Activated T-helper 17 cell treated with anti-CD3 and anti-CD28 coated beads, Interleukin-2, amount 50 U/mL, for 72 hours (primary cell): ENCODE data around the gene E2F4. TPM values are rescaled to one million over a fixed set of nuclear protein-coding genes. Genes with fewer than 3 reads are reported as not detected.
A peak's percentile ranks its signal among the peaks of the same experiment; 100 is the strongest.

ENCODE experiments used
- ATAC-seq: fragments of 150-1000 bp; cut with Tn5 transposase; replicated peaks from 2 replicates; pipeline ENCODE4 v1.10.0; 2021; ENCODE audit warnings: mild to moderate bottlenecking, moderate library complexity
- H3K27ac Mint-ChIP-seq: one replicate; pipeline ENCODE4 v1.8.0; 2022; ENCODE audit warnings: mixed read lengths
- H3K27me3 Mint-ChIP-seq: one replicate; pipeline ENCODE4 v1.8.0; 2022; ENCODE audit warnings: mixed read lengths
- H3K36me3 Mint-ChIP-seq: one replicate; pipeline ENCODE4 v1.8.0; 2022; ENCODE audit warnings: low read depth, mild to moderate bottlenecking, mixed read lengths
- H3K4me1 Mint-ChIP-seq: one replicate; pipeline ENCODE4 v1.8.0; 2022; ENCODE audit warnings: mixed read lengths
- H3K4me3 Mint-ChIP-seq: one replicate; pipeline ENCODE4 v1.8.0; 2022; ENCODE audit warnings: mild to moderate bottlenecking, mixed read lengths
- H3K9me3 Mint-ChIP-seq: one replicate; pipeline ENCODE4 v1.8.0; 2022; ENCODE audit warnings: mixed read lengths
- total RNA-seq, 2 donors: library from RNA; stranded (reverse); gene quantifications; one replicate each; pipeline ENCODE4 v1.2.3, GENCODE V29; 2022

Gene E2F4
- total RNA-seq, 2 donors from 2014 or later: 90.0 to 141 TPM

DNA sequence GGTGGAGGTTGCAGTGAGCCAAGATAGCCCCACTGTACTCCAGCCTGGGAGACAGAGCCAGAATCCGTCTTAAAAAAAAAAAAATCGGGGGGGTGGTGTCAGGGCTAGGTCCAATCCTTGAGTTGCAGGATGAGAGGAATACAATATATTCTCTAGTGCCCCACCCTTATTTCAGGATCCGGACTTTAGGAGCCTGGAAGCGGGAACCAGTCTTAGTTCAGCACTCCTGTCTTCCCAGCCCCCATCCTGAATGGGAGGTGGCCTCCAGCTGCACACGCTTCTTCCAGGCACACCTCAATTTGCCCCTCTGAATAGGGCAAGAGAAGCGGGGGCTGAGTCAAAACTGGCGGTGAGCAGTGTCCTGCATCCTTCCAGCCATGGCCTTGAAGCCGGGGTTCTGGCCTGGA, 53.7 kb downstream of the E2F4 start:
- peaks cover 42% of the 10 kb centered on the region for H3K4me1 Mint-ChIP-seq
- H3K9me3 Mint-ChIP-seq: no peaks in the 10 kb centered on the region
- H3K27me3 Mint-ChIP-seq: peaks cover 3% of the 10 kb centered on the region
- peak overlapping the region; percentile 94 for H3K27ac Mint-ChIP-seq
- H3K4me3 Mint-ChIP-seq: peak overlapping the region; percentile 99
- H3K36me3 Mint-ChIP-seq: peaks cover 41% of the 10 kb centered on the region
- no peak for ATAC-seq

DNA sequence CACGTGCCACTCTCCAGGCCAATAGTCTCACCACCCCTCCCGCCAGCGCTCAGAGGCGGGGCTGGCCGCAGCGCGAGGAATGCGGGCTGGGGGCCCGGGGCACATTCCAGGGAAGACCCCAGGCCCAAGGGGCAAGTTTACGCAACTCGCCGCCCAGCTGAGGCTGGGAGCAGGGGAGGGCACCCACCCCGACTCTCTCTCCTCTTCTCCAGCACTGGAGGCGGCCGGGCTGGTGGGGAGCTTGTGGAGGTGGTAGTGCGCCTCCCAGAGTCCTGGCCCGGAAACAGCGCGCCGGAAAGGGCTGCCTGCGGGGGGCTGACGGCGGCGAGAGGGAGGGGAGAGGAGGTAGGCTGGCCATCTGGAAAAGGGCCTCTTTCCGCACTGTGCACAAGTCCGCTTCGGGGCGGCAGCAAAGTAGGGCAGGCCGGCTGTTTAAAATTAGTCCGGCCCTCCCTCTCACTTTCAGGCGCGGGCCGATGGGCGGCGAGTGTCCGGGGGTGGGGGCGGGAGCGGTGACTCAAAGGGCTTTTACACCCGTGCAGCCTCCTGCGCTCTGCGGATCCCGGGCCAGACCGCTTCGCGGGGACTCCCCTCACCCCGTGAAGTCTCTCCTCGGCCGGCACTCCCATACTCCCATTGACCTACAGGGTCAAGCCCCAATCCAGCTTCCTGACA, 54.3 kb downstream of the E2F4 start:
- peak; percentile 38 for ATAC-seq
- Mint-ChIP-seq H3K4me1 (peaks cover 40% of the 10 kb centered on the region), H3K36me3 (peaks cover 37% of the 10 kb centered on the region), H3K4me3 (peak overlapping the region; percentile 99), H3K27me3 (peaks cover 3% of the 10 kb centered on the region), H3K27ac (peak overlapping the region; percentile 94), H3K9me3 (no peaks in the 10 kb centered on the region)

GRCh38 chr16:67246756-67247191, 54.8 kb downstream of the E2F4 start:
- Mint-ChIP-seq H3K27ac (peak overlapping the region; percentile 94), H3K9me3 (no peaks in the 10 kb centered on the region), H3K4me1 (peaks cover 35% of the 10 kb centered on the region), H3K4me3 (peak overlapping the region; percentile 99), H3K27me3 (peaks cover 3% of the 10 kb centered on the region), H3K36me3 (peaks cover 31% of the 10 kb centered on the region)
- peak; percentile 11 for ATAC-seq

DNA sequence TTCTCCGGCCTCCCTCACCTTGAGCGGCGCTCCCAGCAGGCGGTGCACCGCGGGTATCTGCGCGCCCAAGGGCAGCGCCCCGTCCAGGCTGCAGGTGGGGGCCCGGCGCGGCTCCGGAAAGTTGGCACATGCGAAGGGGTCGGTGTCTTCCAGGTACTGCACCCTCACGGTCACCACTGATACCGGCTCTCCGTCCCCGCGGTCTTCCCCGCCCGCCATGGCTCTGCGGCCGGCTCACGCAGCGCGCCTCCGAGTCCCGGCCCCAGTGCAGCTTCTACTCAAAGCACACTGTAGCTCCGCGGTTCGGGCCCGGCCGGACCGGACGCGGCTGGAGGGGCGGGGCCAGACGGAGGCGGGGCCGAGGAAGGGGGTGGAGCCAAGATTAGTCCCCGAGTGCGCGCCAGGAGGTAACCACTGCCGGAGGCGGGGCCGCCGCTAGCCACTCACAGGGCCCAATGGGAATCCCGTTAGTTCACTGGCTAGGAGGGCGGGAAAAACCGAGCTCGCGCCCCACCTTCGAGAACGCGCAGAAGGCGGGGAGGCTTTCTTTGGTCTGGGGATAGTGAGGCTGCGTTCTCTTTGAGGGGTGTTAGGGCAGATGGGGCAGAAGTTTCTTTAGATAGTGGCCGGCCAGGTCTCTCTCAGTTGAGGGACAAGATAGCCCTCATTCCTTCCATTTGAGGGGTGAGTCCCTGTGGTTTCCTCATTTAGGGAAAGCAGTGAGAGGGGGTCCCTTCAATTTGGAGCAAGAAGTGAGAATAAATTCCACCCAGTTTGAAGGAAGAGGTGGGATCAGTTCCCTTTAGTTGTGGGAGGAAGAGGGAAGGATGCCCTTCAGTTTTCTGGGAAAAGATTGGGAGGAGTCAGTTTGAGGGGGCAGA, 55.5 kb downstream of the E2F4 start, which contains the start of gene FHOD1:
TSS of gene FHOD1 (minus strand) at position 290 of the 881 bp plus-strand sequence. CDS start at position 219, 71 bp downstream.
- ATAC-seq: peak; percentile 71
- peaks cover 33% of the 10 kb centered on the region for H3K4me1 Mint-ChIP-seq
- H3K36me3 Mint-ChIP-seq: peaks cover 29% of the 10 kb centered on the region
- peak within 1 kb of the TSS; percentile 94 for H3K27ac Mint-ChIP-seq
- H3K4me3 Mint-ChIP-seq: peak within 1 kb of the TSS; percentile 99
- peaks cover 3% of the 10 kb centered on the region for H3K27me3 Mint-ChIP-seq
- no peaks in the 10 kb centered on the region for H3K9me3 Mint-ChIP-seq

DNA sequence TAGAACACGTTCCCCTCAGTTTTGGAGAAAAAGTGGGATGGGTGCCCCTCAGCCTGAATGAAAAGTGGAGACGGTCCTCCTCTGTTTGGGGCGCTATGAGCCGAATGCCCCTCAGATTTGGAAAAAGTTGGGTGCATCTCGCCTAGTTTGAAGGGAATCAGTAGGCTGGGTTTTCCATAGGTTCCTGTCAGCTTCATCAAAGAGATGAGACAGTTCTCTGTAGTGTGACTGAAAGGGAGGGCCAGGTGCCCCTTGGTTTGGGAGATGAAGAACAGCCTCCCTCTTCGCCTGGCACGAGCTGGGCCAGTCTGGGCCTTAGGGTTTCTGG, 56.1 kb downstream of the E2F4 start:
- ATAC-seq: no peak
- H3K4me3 Mint-ChIP-seq: peak overlapping the region; percentile 99
- no peaks in the 10 kb centered on the region for H3K9me3 Mint-ChIP-seq
- H3K27ac Mint-ChIP-seq: peak overlapping the region; percentile 94
- H3K36me3 Mint-ChIP-seq: peaks cover 25% of the 10 kb centered on the region
- peaks cover 30% of the 10 kb centered on the region for H3K4me1 Mint-ChIP-seq
- H3K27me3 Mint-ChIP-seq: peaks cover 3% of the 10 kb centered on the region

Other genes with a start within 250 kb of the E2F4 start
- 1 to 10 TPM; 2.6 to 4.2 TPM for gene CES3, start 230.9 kb upstream of the E2F4 start, total RNA-seq
- gene CES4A, start 203.6 kb upstream of the E2F4 start, total RNA-seq: 10 to 100 TPM; 18.3 to 43.5 TPM
- gene CBFB, start 163.0 kb upstream of the E2F4 start, total RNA-seq: 100 to 1,000 TPM; 115 to 214 TPM
- gene PHAF1, start 82.2 kb upstream of the E2F4 start, total RNA-seq: 10 to 100 TPM; 14.8 to 18.0 TPM
- 10 to 100 TPM in 1 of 2 donors, 1 to 10 TPM in 1; 8.3 to 12.3 TPM for gene B3GNT9, start 41.2 kb upstream of the E2F4 start, total RNA-seq
- 10 to 100 TPM; 36.3 to 65.9 TPM for gene TRADD, start 32.2 kb upstream of the E2F4 start, total RNA-seq
- 100 to 1,000 TPM in 1 of 2 donors, 10 to 100 TPM in 1; 33.1 to 108 TPM for gene FBXL8, start 32.2 kb upstream of the E2F4 start, total RNA-seq
- 100 to 1,000 TPM in 1 of 2 donors, 10 to 100 TPM in 1; 71.3 to 325 TPM for gene HSF4, start 27.4 kb upstream of the E2F4 start, total RNA-seq
- gene NOL3, start 21.6 kb upstream of the E2F4 start, total RNA-seq: 100 to 1,000 TPM in 1 of 2 donors, 10 to 100 TPM in 1; 30.0 to 194 TPM
- gene MATCAP1, start 8.2 kb upstream of the E2F4 start, total RNA-seq: 100 to 1,000 TPM in 1 of 2 donors, 10 to 100 TPM in 1; 47.0 to 118 TPM
- gene EXOC3L1, start 2.0 kb upstream of the E2F4 start, total RNA-seq: 1 to 10 TPM in 1 of 2 donors, under 1 TPM in 1; 0.37 to 1.5 TPM
- gene ELMO3, start 7.0 kb downstream of the E2F4 start, total RNA-seq: 1 to 10 TPM; 6.6 to 7.1 TPM
- 10 to 100 TPM; 31.7 to 39.5 TPM for gene TMEM208, start 35.0 kb downstream of the E2F4 start, total RNA-seq
- 100 to 1,000 TPM; 104 to 145 TPM for gene FHOD1, start 55.3 kb downstream of the E2F4 start, total RNA-seq
- gene SLC9A5, start 56.8 kb downstream of the E2F4 start, total RNA-seq: 10 to 100 TPM in 1 of 2 donors, 1 to 10 TPM in 1; 3.5 to 15.7 TPM
- 10 to 100 TPM in 1 of 2 donors, 1 to 10 TPM in 1; 6.4 to 29.0 TPM for gene PLEKHG4, start 87.4 kb downstream of the E2F4 start, total RNA-seq
- 1 to 10 TPM in 1 of 2 donors, under 1 TPM in 1; 0.50 to 4.4 TPM for gene KCTD19, start 134.6 kb downstream of the E2F4 start, total RNA-seq
- gene LRRC36, start 134.7 kb downstream of the E2F4 start, total RNA-seq: 1 to 10 TPM in 1 of 2 donors, not detected in 1; 1.6 TPM
- gene TPPP3, start 201.3 kb downstream of the E2F4 start, total RNA-seq: under 1 TPM in 1 of 2 donors, not detected in 1; 0.19 TPM
- under 1 TPM; 0.52 to 0.74 TPM for gene ZDHHC1, start 224.3 kb downstream of the E2F4 start, total RNA-seq
- gene HSD11B2, start 239.0 kb downstream of the E2F4 start, total RNA-seq: 1 to 10 TPM in 1 of 2 donors, under 1 TPM in 1; 0.21 to 1.4 TPM